Kidney (tissue), 14 donors: Measurements from ENCODE around the gene WWC2. TPM values are rescaled to one million over a fixed set of nuclear protein-coding genes. Genes with fewer than 3 reads are reported as not detected.

ENCODE experiments used
- DNase-seq, 5 donors: peaks; one replicate each; pipeline ENCODE4 v3.0.0-alpha.2; 2013 to 2020
- FAIRE-seq: peaks from 2 replicates; lab custom pipeline; 2012; peaks lifted over from hg19 to GRCh38; lab: Jason Lieb, UNC
- H3K27ac ChIP-seq, 2 donors: one replicate each; pipeline ENCODE4 v1.7.0; 2013; ENCODE audit warnings: low read depth in 2 of 2, low read length in 2 of 2, inconsistent platforms in 1 of 2
- H3K27me3 ChIP-seq: one replicate; pipeline ENCODE4 v1.7.1; 2013; ENCODE audit warnings: low read length, inconsistent platforms; ENCODE audit not compliant: control insufficient read depth, insufficient read depth
- H3K36me3 ChIP-seq, 3 donors: one replicate each; pipeline versions ENCODE4 v1.7.0 to v1.7.1; 2013; ENCODE audit warnings: low read length in 3 of 3, control low read depth in 1 of 3, inconsistent platforms in 1 of 3; ENCODE audit not compliant: insufficient read depth in 3 of 3, control insufficient read depth in 2 of 3
- H3K4me1 ChIP-seq, 3 donors: one replicate each; pipeline versions ENCODE4 v1.7.0 to v1.7.1; 2013; ENCODE audit warnings: low read length in 3 of 3, inconsistent platforms in 1 of 3, low read depth in 1 of 3; ENCODE audit not compliant: control insufficient read depth in 2 of 3, insufficient read depth in 2 of 3
- H3K4me3 ChIP-seq, 3 donors: one replicate each; pipeline versions ENCODE4 v1.7.0 to v1.8.1; 2013; ENCODE audit warnings: low read length in 3 of 3, control low read depth in 1 of 3, inconsistent platforms in 1 of 3
- H3K9ac ChIP-seq, 3 donors: one replicate each; pipeline versions ENCODE4 v1.7.0 to v1.7.1; 2013; ENCODE audit warnings: low read length in 3 of 3, control low read depth in 1 of 3, inconsistent platforms in 1 of 3
- H3K9me3 ChIP-seq, 3 donors: one replicate each; pipeline versions ENCODE4 v1.7.0 to v1.7.1; 2013; ENCODE audit warnings: low read length in 3 of 3, control low read depth in 1 of 3, inconsistent platforms in 1 of 3; ENCODE audit not compliant: control insufficient read depth in 2 of 3, insufficient read depth in 1 of 3
- CTCF ChIP-seq: IDR thresholded peaks from 3 replicates; pipeline ENCODE4 v1.5.1; 2012; ENCODE audit warnings: mild to moderate bottlenecking, moderate library complexity, borderline replicate concordance; ENCODE audit not compliant: insufficient read depth; ENCODE audit errors: extremely low read depth
- intact Hi-C: fragments of 100-400 bp; cut with DNase I; formaldehyde crosslinking; loops from one replicate; pipeline ENCODE4 v1.11.1; 2022
- polyA plus RNA-seq: library from polyadenylated mRNA; stranded (reverse); fragments of 350-450 nt; fragmentation: Illumina TruSeq; extraction: RNeasy Lipid Tissue Mini Kit (QIAGEN cat#74804); gene quantifications from one replicate; pipeline ENCODE4 v1.2.3, GENCODE V29; 2014; ENCODE audit warnings: low read depth, low replicate concordance; ENCODE audit not compliant: insufficient read depth
- total RNA-seq: library from RNA; stranded (reverse); fragmentation: NEBNext Ultra II Directional; extraction: Animal tissue kit (Norgen Biotek cat#: 25700); gene quantifications from one replicate; pipeline ENCODE4 v1.2.1, GENCODE V29; 2021
- donor health status: control.
- donor health status: control.
- donor health status: control.
- donor health status: control.
- donor health status: control.
- donor health status: DM: yes; HTN: yes; CAD: no.
- donor health status: Normal renal cell carcinoma (clear cell type).

WWC2 gene
- total and polyA plus RNA-seq, 2 donors from 2014 or later = 10.1 to 59.6 TPM

GRCh38 chr4:183185559-183185958, 86.5 kb downstream of the WWC2 start:
- Histone ChIP-seq H3K27ac (no peak overlapping the region), H3K9me3 (no peaks in the 10 kb centered on the region), H3K9ac (no peak overlapping the region), H3K4me1 (peaks cover 0 to 8% (median 0%) of the 10 kb centered on the region in 3 donors), H3K36me3 (no peaks in the 10 kb centered on the region), H3K4me3 (no peak overlapping the region), H3K27me3 (no peaks in the 10 kb centered on the region)
- intact Hi-C loops = loop anchor here (10.0 kb wide), 1 partner anchor 49 kb away; no protein-coding TSS in a partner anchor
- DNase-seq (no peak), FAIRE-seq (no peak)
- TF ChIP-seq CTCF = no peak

GRCh38 chr4:183186813-183187212, 87.8 kb downstream of the WWC2 start:
- Histone ChIP-seq H3K36me3 (no peaks in the 10 kb centered on the region), H3K9ac (no peak overlapping the region), H3K9me3 (no peaks in the 10 kb centered on the region), H3K27me3 (no peaks in the 10 kb centered on the region), H3K4me1 (peaks cover 0 to 8% (median 0%) of the 10 kb centered on the region in 3 donors), H3K27ac (no peak overlapping the region), H3K4me3 (no peak overlapping the region)
- no peak for DNase-seq
- no peak for FAIRE-seq
- intact Hi-C loops = loop anchor here (10.0 kb wide), 1 partner anchor 48 kb away; no protein-coding TSS in a partner anchor
- no peak for TF ChIP-seq CTCF

GRCh38 chr4:183190900-183191527, 92.0 kb downstream of the WWC2 start:
- TF ChIP-seq CTCF = no peak
- intact Hi-C loops = no loop called here
- Histone ChIP-seq H3K4me1 (no peaks in the 10 kb centered on the region), H3K27ac (no peak overlapping the region), H3K4me3 (no peak overlapping the region), H3K9ac (no peak overlapping the region), H3K27me3 (no peaks in the 10 kb centered on the region), H3K36me3 (peaks cover 0 to 2% (median 0%) of the 10 kb centered on the region in 3 donors), H3K9me3 (no peaks in the 10 kb centered on the region)
- DNase-seq (no peak), FAIRE-seq (no peak)
